ENCODE results near the gene SCN5A.

SCN5A gene

GRCh38 chr3:38544926-38545325, 104.6 kb downstream of the SCN5A start:
- DNase-seq (ENCODE audit: low read depth in 1 of 2, low spot score in 1 of 2) = no peak

GRCh38 chr3:38543586-38543985, 105.9 kb downstream of the SCN5A start:
- DNase-seq (ENCODE audit: low read depth in 1 of 2, low spot score in 1 of 2) = no peak

- no peak for DNase-seq (ENCODE audit: low read depth in 1 of 2, low spot score in 1 of 2)
Observed at GRCh38 chr3:38542401-38543298, 106.8 kb downstream of the SCN5A start.

- no peak for DNase-seq (ENCODE audit: low read depth in 1 of 2, low spot score in 1 of 2)
Observed at GRCh38 chr3:38541806-38542205, 107.7 kb downstream of the SCN5A start.

GRCh38 chr3:38538773-38539353, 110.6 kb downstream of the SCN5A start:
- no peak for DNase-seq (ENCODE audit: low read depth in 1 of 2, low spot score in 1 of 2)

- no peak for DNase-seq (ENCODE audit: low read depth in 1 of 2, low spot score in 1 of 2)
Observed at GRCh38 chr3:38536671-38537070, 112.8 kb downstream of the SCN5A start.

GRCh38 chr3:38534604-38535003, 114.9 kb downstream of the SCN5A start:
- DNase-seq (ENCODE audit: low read depth in 1 of 2, low spot score in 1 of 2) = no peak

GRCh38 chr3:38534180-38534579, 115.3 kb downstream of the SCN5A start:
- no peak for DNase-seq (ENCODE audit: low read depth in 1 of 2, low spot score in 1 of 2)

GRCh38 chr3:38533285-38533976, 116.1 kb downstream of the SCN5A start:
- DNase-seq (ENCODE audit: low read depth in 1 of 2, low spot score in 1 of 2) = no peak

GRCh38 chr3:38532529-38532928, 117.0 kb downstream of the SCN5A start:
- no peak for DNase-seq (ENCODE audit: low read depth in 1 of 2, low spot score in 1 of 2)

GRCh38 chr3:38528457-38528856, 121.0 kb downstream of the SCN5A start:
- DNase-seq (ENCODE audit: low read depth in 1 of 2, low spot score in 1 of 2) = no peak

GRCh38 chr3:38526792-38527191, 122.7 kb downstream of the SCN5A start:
- DNase-seq (ENCODE audit: low read depth in 1 of 2, low spot score in 1 of 2) = no peak

- DNase-seq (ENCODE audit: low read depth in 1 of 2, low spot score in 1 of 2) = no peak
Observed at GRCh38 chr3:38524141-38524739, 125.2 kb downstream of the SCN5A start.

GRCh38 chr3:38522002-38522401, 127.5 kb downstream of the SCN5A start:
- no peak for DNase-seq (ENCODE audit: low read depth in 1 of 2, low spot score in 1 of 2)

GRCh38 chr3:38521391-38521987, 128.0 kb downstream of the SCN5A start:
- peak; percentile 22 to 27 for DNase-seq (ENCODE audit: low read depth in 1 of 2, low spot score in 1 of 2)

GRCh38 chr3:38519651-38520050, 129.8 kb downstream of the SCN5A start:
- DNase-seq (ENCODE audit: low read depth in 1 of 2, low spot score in 1 of 2) = no peak

GRCh38 chr3:38519000-38519399, 130.5 kb downstream of the SCN5A start:
- DNase-seq (ENCODE audit: low read depth in 1 of 2, low spot score in 1 of 2) = no peak

GRCh38 chr3:38516669-38517068, 132.8 kb downstream of the SCN5A start:
- no peak for DNase-seq (ENCODE audit: low read depth in 1 of 2, low spot score in 1 of 2)

GRCh38 chr3:38515367-38515766, 134.1 kb downstream of the SCN5A start:
- no peak for DNase-seq (ENCODE audit: low read depth in 1 of 2, low spot score in 1 of 2)

GRCh38 chr3:38511546-38511945, 137.9 kb downstream of the SCN5A start:
- no peak for DNase-seq (ENCODE audit: low read depth in 1 of 2, low spot score in 1 of 2)

GRCh38 chr3:38510631-38511030, 138.9 kb downstream of the SCN5A start:
- DNase-seq (ENCODE audit: low read depth in 1 of 2, low spot score in 1 of 2) = no peak
